Measurements from ENCODE around the gene CALU.

The CALU gene

DNA sequence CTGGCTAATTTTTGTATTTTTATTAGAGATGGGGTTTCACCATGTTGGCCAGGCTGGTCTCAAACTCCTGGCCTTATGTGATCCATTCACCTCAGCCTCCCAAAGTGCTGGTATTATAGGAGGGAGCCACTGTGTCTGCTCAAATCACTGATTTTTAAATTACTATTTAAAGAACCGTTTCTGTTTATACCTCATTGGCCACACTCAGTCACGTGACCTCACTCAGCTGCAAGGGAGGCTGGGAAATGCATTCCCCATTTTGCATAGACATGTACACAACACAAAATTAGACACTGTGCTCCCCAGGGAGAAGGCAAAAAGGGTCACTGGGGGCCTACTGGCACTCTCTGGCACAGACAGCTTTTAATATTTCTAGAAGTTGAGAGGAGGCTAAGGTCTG is 13.6 kb upstream of the CALU start:
- DNase-seq (ENCODE audit: low spot score), result no peak

DNA sequence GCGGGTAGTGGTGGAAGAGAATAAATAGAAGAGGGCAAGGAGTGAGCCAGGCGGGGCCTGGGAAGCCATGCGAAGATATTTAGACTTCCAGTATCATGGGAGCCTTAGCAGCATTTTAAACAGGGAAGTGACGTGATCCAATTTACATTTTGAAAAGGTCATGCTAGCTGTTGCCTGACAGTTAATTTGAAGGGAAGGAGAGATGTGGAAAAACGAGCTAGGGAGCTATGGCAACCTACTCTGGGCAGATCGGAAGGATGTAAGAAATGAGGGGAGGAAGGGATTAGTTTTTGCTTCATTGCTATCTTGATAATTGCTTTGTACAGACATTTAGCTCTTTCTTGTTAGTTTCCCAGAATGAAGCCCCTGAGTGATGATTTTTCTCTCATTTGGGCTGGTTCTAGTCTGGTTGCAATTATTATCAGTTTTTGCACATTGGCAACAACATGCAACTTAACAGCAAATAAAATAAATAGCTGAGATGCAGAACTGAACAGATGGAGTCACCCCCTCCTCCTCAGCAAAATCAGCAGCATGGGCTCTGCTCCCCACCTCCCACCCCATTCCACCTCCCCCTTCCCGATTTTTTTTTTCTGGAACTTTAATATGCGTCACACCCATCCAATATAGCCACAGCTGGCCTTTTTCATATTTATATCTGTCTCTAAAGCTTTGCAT is 13.0 kb upstream of the CALU start:
- no peak for DNase-seq (ENCODE audit: low spot score)

DNA sequence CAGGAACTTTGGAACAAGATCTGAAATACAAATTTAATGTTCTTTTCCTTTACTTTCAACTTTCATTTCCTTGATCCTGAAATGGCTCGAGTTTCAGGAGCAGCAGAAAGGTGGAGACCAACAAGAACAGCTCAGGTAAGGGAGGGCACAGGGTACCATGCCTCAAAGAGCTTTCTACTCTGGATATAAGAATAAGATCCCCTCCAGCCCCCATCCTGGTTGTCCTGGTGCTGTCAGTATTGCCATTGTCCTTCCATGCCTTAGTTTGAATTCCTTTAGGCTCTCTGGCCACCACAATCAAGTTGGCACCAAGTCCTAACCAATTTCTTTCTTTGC is 12.5 kb upstream of the CALU start:
- no peak for DNase-seq (ENCODE audit: low spot score)

DNA sequence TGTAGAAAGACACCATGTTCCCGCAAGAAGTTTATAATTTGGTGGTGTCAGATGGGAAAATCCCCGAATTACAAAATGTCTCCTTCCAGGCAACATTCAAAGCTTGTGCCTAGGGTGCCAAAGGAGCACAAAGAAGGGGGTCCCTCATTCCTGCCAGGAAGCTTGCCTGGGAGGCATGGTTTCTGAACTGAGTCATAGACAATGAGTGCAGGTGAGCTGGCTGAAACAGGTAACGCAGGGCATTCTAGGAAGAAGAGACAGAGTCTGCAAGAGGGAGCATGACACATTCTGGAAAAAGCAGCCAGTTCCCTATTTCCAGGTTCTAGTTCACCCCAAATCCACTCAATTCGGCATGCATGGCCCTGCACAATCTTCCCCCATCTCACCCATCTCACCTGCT is 11.9 kb upstream of the CALU start:
- DNase-seq (ENCODE audit: low spot score), result no peak

DNA sequence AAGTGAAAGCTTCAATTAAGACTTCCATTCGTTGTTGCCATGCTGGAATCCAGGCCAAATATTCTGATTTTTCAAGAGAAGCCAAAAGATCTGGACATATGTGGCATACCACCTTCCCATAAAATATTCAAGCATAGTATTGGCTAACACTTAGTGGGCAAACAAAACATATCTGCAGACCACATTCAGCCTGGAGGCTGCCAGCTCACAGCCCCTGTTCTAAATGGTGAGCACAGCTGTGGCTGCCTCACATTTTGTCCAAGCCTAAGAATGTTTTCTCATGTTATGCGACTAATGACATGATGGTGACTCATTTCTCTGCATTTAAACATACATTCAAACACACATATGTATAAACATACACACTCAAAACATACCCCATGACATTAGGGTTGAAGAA is 10.6 kb upstream of the CALU start:
- DNase-seq (ENCODE audit: low spot score), result no peak

DNA sequence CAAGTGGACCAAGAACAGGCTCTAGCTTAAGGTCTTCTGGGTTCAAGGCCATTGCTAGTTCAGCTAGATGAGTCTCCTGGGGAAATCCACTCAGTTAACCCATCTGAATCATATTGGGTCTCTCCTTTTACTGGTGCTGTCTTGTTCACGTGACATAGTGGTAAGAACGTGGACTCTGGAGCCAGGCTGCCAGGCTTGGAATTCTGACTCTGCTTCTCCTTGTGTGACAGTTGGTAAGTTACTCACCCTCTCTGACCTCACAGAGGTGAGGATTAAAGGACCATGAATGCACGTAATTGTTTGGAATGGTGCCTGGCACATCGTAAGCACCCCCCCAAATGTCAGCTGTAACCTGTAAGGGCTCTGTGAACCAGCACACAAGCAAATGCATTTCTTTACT is 9.7 kb upstream of the CALU start:
- no peak for DNase-seq (ENCODE audit: low spot score)

DNA sequence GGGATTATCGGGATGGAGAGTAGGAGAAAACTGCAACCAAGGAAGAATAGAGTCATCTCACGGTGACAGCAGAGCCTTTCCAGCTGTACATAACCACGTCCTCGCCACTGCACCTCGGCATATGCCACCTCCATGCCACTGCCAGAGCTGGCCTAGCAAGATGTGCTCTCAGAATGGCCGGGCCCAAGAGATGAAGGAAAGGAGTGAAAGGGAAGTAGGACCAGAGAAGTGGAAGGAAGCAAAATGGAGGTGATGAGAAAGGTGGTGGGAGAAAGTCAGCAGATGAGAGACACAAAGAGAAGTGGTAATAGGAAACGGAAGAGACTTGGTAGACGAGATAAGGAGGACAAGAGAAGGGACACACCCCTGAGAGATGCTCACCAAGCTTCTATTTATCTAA is 8.0 kb upstream of the CALU start:
- no peak for DNase-seq (ENCODE audit: low spot score)

DNA sequence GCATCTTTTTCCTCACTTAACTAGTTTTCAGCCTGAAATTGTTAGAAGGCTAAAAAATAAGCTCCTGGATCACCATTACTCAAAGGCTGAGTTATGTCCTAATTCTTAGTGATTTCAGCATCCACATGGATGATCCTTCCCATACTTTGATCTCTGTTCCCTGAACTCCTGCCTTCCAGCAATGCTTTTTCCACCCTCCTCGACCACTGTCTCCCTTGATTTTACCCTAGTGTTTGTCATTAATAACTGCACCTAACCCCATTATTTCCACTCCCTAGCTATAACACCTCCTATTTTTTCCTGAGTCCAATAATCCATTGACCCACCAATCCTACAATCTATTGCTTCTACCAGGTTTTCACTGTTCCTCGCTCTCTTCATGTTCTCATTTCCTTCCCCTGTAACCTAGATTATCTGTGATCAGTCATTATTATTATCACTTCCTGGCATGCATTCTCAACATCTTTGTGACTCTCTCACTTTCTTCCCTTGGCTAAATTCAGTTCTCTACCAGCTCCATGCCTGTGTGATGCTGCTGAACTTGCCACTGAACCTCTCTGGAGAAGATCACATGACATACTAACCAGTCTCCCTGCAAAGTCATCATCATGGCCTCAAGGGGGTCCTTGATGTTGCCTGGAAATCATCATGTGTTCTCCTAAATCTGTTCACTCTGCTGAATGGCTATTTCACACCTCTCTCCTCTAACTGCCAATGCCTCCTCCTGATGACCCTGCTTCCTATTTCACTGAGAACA is 6.5 kb upstream of the CALU start:
- no peak for DNase-seq (ENCODE audit: low spot score)

DNA sequence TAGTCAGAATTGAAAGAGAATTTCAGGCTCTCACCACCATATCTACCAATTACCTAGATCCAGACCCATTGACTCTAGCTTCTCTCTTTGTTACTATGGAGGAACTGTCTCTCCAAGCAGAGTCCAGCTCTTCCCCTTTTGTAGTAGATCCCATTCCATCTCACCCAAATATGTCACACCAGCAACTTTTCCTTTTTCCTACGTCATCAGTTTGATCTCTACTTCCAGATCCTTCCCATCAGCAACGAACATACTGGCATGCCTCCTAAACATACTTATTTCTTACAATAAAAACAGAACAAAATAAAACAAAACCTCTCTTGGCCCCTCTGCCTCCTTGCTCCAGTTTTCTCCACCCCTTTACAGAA is 5.9 kb upstream of the CALU start:
- DNase-seq (ENCODE audit: low spot score), result no peak

DNA sequence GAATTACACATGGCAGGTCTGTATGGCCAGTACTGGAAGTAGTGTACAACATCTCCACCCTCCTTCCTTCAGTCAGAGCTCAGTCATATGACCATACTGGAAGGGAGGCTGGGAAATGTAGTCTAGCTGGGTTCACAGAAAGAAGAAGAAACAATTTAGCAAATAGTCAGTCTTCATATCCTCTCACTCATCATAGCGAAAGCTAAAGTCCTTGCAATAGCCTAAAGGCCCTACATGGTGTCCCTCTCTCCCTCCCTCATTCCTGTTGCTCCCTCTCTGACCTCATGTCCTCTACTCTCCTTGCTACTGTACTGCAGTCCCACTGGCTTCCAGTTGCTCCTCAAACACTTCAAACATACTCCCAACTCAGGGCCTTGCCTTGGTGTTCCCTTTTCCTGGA is 4.3 kb upstream of the CALU start:
- no peak for DNase-seq (ENCODE audit: low spot score)

DNA sequence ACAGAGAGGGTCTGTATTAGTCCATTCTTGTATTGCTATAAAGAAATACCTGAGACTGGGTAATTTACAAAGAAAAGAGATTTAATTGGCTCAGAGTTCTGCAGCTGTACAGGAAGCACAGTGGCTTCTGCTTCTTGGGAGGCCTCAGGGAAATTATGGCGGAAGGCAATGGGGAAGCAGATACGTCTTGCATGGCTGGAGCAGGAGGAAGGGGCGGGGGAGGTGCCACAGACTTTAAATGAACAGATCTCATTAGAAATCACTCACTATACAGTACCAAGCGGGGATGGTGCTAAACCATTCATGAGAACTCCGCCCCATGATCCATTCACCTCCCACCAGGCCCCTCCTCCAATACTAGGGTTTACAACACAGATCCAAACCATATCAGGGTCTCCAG is 3.7 kb upstream of the CALU start:
- no peak for DNase-seq (ENCODE audit: low spot score)

DNA sequence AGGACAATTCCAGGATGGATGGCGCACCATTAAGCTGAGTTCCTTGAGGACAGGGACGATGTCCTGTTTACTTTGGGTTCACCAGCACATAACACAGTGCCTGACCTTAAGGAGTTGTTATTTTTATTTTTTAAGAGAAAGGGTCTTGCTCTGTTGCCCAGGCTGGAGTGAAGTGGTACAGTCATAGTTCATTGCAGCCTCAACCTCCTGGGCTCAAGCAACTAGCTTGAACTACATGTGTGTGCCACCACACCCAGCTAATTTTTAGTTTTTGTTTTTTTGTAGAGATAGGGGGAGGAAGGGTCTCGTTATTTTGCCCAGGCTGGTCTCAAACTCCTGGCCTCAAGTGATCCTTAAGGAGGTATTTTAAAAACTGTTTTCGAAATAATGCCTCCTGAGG is 1.7 kb upstream of the CALU start:
- no peak for DNase-seq (ENCODE audit: low spot score)

DNA sequence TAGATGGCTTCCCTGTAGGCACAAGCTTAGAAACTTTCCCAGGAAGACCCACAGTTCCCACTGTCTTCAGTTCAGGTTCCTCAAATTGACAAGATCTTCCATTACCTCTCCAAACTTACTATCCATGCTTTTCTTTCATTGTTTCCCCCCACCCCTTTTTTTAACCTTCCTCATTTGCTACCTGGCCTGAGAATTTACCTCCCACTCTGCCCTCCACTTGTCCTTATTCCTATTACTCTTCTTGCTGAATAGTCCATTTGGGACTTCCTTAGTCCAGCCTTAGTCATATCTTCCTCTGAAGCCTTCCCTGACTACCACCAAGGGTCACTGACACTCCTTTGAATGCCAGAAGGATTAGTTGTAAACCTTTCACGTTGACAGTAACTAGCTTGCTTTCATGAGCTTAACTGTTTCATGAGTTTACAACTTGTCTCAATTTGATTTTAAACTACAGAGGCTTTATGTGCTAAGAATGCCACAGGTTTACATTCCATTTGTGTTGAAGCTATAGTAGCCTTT is 1.2 kb upstream of the CALU start:
- peak; percentile 73 for DNase-seq (ENCODE audit: low spot score)

DNA sequence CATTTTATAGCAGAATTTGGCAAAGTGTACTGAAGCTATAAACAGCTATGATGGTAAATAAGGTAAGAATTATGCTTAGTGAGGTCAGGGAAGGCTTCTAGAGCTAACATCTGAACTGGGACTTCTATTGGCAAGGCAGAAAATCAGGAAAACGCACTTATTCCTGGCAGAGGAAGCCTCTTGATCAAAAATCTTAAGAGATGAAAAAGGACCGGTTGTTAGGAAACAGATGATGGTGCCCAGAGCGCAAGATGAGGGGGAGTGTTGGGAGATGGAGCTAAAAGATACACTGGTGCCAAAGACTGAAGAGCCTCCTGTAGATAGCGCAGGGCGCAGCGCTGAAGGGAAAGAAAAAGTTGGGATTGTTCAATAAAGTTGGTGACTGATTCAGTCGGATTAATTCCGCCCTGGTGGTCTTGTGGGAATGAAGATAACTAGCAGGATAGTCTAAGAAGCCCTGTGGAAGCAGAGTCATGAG is 550 bp upstream of the CALU start:
- DNase-seq (ENCODE audit: low spot score), result no peak

DNA sequence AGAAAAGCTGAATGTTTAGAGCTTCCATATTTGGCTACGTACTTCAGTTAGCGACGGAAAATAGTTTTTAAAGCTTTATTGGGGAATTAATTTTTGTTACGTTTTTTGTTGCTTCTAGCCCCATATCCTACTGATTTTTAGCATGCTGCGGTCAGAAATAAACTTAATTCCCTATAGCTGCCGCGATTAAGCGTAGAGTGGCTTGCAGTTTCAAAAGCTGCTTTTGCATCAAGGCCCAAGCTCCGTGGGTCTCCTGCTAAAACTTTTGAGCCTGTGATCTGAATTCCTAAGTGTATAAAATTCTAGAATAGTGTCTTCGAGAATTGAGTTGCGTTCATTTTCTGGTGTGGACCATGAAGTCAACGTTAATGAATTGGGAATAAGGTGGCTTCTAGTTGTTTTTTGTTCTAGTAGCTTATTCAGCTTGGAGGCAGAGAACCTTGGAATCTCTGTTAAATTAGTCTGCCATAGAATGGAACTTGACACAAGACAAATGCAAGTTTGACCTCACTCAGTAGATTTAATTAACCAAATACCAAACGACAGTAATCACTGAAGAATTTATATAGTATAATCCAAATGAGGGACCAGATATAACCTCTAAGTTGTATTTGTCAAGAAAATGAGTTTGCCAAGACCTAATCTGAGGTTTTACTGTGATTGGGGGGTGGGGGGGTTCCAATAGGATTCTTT is 977 bp downstream of the CALU start:
- no peak for DNase-seq (ENCODE audit: low spot score)

DNA sequence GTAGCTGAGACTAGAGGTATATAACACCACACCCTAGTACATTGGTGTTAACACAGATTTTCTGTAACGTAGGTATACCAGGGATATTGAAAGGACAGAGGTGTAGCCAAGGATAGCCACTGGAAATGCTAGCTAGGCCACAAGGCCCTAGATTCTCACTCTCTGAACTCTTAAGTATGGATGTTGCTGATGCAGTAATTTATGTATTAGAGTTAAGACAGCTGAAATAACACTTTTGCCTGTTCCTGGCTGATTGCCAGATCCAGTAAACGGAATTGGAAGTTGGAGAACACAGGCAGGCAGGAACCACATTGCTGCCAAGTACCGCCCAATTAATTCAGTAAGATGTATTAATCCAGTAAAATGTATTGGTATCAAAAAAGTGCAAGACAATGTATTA is 1.8 kb downstream of the CALU start:
- DNase-seq (ENCODE audit: low spot score), result no peak

DNA sequence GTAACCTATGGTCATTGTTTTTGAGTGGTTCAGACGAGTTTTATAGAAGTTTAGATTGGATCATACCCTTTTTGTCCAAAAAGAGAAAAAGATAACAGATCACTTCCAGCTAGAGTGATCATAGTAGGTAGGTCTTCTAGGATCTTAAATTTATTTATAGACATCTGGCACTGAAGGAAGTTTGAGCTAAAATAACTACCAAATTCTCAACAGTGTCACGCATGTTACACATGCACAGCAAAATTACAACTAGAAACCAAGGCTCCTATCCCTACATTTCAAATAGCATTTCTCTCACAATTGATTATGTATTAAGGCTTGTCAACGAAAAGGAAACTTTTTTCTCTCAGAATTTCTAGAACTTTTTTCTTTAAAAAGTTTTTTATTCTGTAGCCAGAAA is 2.3 kb downstream of the CALU start:
- DNase-seq (ENCODE audit: low spot score), result no peak

DNA sequence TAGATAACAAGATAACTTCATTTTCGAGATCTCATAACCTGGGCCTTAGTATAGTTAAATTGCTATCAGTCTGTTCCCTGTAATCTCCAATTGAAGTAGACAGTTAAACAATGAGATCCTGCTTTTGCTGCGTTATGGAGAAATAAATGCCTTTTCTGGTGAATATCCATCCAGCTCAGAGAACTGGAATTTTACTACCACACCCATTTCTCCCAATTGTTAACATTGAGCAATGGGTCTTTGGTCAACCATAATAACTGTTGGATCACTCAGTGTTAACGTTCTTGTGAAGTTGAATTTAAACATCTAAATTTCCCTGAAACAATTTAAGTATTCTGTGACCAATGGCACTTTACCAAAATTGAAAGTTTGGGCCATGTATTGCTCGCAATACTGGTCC is 3.0 kb downstream of the CALU start:
- peak; percentile 63 for DNase-seq (ENCODE audit: low spot score)

DNA sequence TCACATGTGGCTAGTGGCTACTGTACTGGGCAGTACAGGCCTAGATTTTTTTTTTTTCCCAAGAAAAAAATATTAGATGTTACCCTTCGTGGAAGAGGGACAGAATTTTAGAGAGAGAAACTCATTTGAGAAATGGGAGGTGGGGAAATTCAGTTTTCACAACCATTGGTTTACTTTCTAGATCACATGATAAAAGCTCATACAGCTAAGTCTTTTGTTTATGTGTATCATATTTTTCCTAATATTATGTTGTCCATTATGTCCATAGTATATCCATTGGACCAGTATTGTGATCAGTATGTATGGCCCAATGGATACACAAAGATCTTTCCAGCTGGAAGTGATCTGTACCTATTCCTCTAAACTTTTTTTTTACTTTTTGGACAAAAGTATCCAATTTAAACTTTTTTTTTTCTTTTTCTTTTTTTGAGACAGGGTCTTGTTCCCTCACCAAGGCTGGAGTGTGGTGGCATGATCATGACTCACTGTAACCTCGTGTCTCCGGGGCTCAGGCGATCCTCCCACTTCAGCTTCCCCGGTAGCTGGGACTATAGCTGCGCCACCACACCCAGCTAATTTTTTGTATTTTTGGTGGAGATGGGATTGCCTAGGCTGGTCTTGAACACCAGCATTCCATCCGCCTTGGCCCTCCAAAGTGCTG is 4.1 kb downstream of the CALU start:
- DNase-seq (ENCODE audit: low spot score), result no peak

DNA sequence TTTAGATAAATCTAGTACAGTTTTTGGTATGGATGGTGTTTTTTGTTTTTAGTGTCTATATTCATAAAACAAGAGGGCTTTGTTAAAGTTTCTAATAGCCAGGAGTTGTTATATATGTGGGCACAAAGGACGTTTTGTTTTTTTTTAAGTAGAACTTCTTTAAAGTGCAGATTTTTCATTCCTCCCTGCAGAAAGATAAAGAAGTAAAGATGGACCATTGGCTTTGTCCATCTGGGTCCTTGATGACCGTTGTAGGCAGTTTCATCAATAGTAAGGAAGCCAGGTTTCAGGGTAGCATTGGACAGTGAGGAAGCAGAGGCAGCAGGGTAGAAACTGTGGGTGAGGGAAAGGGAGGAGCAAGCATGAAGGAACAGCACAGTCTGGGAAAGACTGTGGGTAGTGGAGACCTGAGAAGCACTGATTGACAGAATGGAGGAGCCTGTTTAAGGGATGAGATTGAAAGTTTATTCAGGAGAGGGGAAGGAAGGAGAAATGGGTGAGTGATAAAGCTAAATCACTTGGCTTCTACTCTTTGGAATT is 5.3 kb downstream of the CALU start:
- DNase-seq (ENCODE audit: low spot score), result no peak

DNA sequence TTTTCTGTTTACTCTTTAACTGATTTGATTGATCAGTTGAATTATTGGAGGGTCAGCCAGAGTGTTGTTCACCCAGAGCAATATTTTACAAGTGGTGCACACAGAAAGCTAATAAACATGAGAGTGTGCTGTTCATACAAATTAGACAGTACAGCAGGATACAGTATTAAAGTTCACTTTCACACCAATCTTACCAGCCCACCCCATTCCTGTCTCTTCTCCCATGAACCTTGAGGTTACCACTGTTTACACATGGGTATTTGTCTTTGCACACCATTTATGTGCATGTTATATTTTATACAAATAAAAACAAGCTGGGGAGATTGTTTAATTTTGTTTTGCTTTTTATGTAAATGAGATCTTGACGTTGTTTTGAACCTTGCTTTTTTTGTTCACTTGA is 6.5 kb downstream of the CALU start:
- no peak for DNase-seq (ENCODE audit: low spot score)

DNA sequence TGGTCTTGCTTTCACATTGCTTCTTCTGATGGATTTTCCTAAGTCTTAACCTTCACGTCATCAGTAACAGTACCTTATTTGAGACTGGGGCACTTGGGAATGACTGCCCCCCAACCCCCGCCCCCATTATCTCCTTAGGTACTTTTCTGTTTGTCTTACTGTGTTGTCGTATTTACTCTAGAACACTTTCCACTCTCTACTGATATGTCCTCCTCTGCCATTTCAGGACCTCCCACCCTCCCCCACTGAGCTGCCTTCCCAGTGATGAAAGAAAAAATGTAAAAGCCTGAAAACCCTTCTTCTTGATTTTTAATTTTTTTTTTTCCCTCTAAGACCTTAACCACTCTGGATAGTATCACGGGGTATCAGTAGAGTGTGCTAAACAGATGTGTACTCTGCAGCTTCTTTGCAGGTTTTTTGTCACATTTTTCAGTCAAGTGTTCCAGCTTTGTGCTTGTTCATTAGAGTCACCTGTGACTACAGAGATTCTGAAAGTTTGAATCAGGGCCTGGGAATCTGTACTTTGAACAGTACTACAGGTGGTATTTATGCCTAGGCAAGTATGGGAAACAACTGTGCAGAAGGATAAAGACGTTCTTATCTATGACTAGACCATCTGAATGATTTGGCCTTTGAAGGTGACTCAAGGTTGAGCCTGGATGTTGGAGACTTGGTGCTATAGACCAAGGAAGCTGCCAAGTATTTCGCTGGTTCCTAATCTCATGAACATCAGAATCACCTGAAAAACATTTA is 8.3 kb downstream of the CALU start:
- DNase-seq (ENCODE audit: low spot score), result no peak
